ENCODE results near the gene UMODL1. TPM values are rescaled to one million over a fixed set of nuclear protein-coding genes. Genes with fewer than 3 reads are reported as not detected.

UMODL1 gene
- total RNA-seq, 1 donor from 2014 or later: not detected

GRCh38 chr21:42082501-42083360 lies 11.6 kb downstream of the UMODL1 start:
- no peaks in the 10 kb centered on the region for H3K9me3 Mint-ChIP-seq (ENCODE audit: unreplicated experiment)
- no peaks in the 10 kb centered on the region for H3K4me1 Mint-ChIP-seq (ENCODE audit: unreplicated experiment)
- no peak overlapping the region for H3K27ac Mint-ChIP-seq (ENCODE audit: unreplicated experiment)
- H3K36me3 Mint-ChIP-seq (ENCODE audit: low read depth, unreplicated experiment): peaks cover 4% of the 10 kb centered on the region
- H3K27me3 Mint-ChIP-seq (ENCODE audit: unreplicated experiment): peaks cover 11% of the 10 kb centered on the region
- TF ChIP-seq CTCF (IDR thresholded peaks at IDR 0.05; ENCODE audit: unreplicated experiment): no peak
- DNase-seq (ENCODE audit: low spot score): no peak
- H3K4me3 Mint-ChIP-seq (ENCODE audit: unreplicated experiment): no peak overlapping the region

- H3K27ac Mint-ChIP-seq (ENCODE audit: unreplicated experiment): no peak overlapping the region
- H3K36me3 Mint-ChIP-seq (ENCODE audit: low read depth, unreplicated experiment): peaks cover 4% of the 10 kb centered on the region
- no peak overlapping the region for H3K4me3 Mint-ChIP-seq (ENCODE audit: unreplicated experiment)
- no peak for DNase-seq (ENCODE audit: low spot score)
- no peaks in the 10 kb centered on the region for H3K4me1 Mint-ChIP-seq (ENCODE audit: unreplicated experiment)
- no peaks in the 10 kb centered on the region for H3K9me3 Mint-ChIP-seq (ENCODE audit: unreplicated experiment)
- no peak for TF ChIP-seq CTCF (IDR thresholded peaks at IDR 0.05; ENCODE audit: unreplicated experiment)
- peaks cover 11% of the 10 kb centered on the region for H3K27me3 Mint-ChIP-seq (ENCODE audit: unreplicated experiment)
Observed at GRCh38 chr21:42083361-42083690, 12.2 kb downstream of the UMODL1 start.

GRCh38 chr21:42084079-42084478 lies 13.0 kb downstream of the UMODL1 start:
- no peaks in the 10 kb centered on the region for H3K9me3 Mint-ChIP-seq (ENCODE audit: unreplicated experiment)
- peaks cover 11% of the 10 kb centered on the region for H3K27me3 Mint-ChIP-seq (ENCODE audit: unreplicated experiment)
- no peak overlapping the region for H3K27ac Mint-ChIP-seq (ENCODE audit: unreplicated experiment)
- no peak overlapping the region for H3K4me3 Mint-ChIP-seq (ENCODE audit: unreplicated experiment)
- no peaks in the 10 kb centered on the region for H3K4me1 Mint-ChIP-seq (ENCODE audit: unreplicated experiment)
- DNase-seq (ENCODE audit: low spot score): no peak
- TF ChIP-seq CTCF (IDR thresholded peaks at IDR 0.05; ENCODE audit: unreplicated experiment): no peak
- peaks cover 4% of the 10 kb centered on the region for H3K36me3 Mint-ChIP-seq (ENCODE audit: low read depth, unreplicated experiment)

DNA sequence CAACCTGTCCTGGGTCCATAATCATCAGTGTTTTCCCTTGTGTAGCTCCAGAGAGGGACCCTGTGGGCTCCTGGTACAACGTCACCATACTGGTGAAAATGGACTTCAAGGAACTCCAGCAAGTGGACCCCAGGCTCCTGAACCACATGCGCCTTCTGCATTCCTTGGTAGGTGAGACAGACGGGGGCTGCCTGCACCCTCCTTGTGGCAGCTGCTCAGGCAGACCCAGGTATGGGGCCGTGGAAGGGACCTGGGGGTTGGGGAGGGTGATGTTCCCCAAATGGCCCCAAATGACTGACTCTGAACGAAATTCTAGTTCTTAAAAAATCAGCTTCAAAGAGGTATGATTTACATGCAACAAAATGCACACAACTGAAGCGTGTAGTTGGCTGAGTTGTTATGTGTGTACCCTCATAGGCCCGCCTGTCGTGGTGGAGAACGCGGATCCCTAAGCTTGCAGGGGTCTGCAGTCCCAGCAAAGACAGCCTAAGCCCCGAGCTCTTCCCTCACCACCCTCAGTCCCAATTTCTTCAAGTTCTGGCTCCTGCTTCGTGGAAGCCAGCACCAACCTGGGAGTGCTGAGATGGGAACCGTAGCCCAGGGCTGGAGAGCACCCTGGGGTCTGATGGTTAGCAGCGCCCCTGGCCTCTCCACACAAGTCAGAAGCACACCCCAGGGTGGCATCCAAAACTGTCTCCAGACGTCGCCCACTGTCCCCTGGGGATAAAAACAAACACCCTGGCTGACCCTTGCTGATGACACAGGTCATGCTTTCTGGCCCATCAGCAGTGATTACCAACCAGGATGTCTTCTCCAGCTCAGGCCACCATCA lies 14.3 kb downstream of the UMODL1 start:
- no peaks in the 10 kb centered on the region for H3K4me1 Mint-ChIP-seq (ENCODE audit: unreplicated experiment)
- H3K27me3 Mint-ChIP-seq (ENCODE audit: unreplicated experiment): peaks cover 12% of the 10 kb centered on the region
- peaks cover 4% of the 10 kb centered on the region for H3K36me3 Mint-ChIP-seq (ENCODE audit: low read depth, unreplicated experiment)
- no peak overlapping the region for H3K27ac Mint-ChIP-seq (ENCODE audit: unreplicated experiment)
- TF ChIP-seq CTCF (IDR thresholded peaks at IDR 0.05; ENCODE audit: unreplicated experiment): no peak
- no peaks in the 10 kb centered on the region for H3K9me3 Mint-ChIP-seq (ENCODE audit: unreplicated experiment)
- DNase-seq (ENCODE audit: low spot score): no peak
- no peak overlapping the region for H3K4me3 Mint-ChIP-seq (ENCODE audit: unreplicated experiment)

DNA sequence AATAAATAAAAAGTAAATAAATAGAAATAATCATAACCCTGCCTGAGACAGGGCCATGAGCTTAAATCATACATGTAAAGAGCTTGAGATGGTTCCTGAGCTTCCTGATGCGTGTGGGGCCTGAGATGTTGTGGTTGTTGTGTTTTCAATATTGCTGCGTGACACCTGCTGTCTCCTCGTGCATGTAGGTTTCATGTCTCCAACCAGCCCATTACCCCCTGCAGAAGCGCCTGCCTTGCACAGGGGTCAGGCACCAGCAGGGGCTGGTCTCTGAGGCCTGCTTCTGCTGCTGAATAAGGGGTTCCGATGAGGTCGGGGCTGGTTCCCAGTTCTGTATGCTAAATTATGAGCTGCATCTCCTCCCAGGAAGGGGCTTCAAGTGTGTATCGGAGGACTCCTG lies 15.9 kb downstream of the UMODL1 start:
- no peak for TF ChIP-seq CTCF (IDR thresholded peaks at IDR 0.05; ENCODE audit: unreplicated experiment)

More for the DNA sequence above, 15.9 kb downstream of the UMODL1 start:
- DNase-seq (ENCODE audit: low spot score): no peak
- Mint-ChIP-seq H3K36me3 (ENCODE audit: low read depth, unreplicated experiment) (peaks cover 4% of the 10 kb centered on the region), H3K27me3 (ENCODE audit: unreplicated experiment) (peaks cover 15% of the 10 kb centered on the region), H3K9me3 (ENCODE audit: unreplicated experiment) (no peaks in the 10 kb centered on the region), H3K4me3 (ENCODE audit: unreplicated experiment) (no peak overlapping the region), H3K27ac (ENCODE audit: unreplicated experiment) (no peak overlapping the region), H3K4me1 (ENCODE audit: unreplicated experiment) (peaks cover 7% of the 10 kb centered on the region)

Measured in endothelial cell (in vitro differentiated cells).